PFSK-1 (cell line): Measurements from ENCODE around the gene NHSL2.

Experiments
- FOXP2 ChIP-seq: optimal IDR thresholded peaks from 2 replicates; pipeline ENCODE3; 2011; ENCODE audit warnings: borderline replicate concordance, control low read depth, inconsistent platforms; ENCODE audit not compliant: insufficient read depth; ENCODE audit errors: extremely low read length, extremely low read depth
- POLR2AphosphoS5 ChIP-seq: IDR thresholded peaks from 2 replicates; pipeline ENCODE4 v1.6.1; 2012; ENCODE audit warnings: low read depth, mild to moderate bottlenecking, control low read depth, low read length, moderate library complexity
- SIN3A ChIP-seq: IDR thresholded peaks from 2 replicates; pipeline ENCODE4 v1.6.1; 2012; ENCODE audit warnings: mild to moderate bottlenecking, low read length, moderate library complexity, borderline replicate concordance; ENCODE audit not compliant: insufficient read depth
- TAF1 ChIP-seq: IDR thresholded peaks from 2 replicates; pipeline ENCODE4 v1.6.1; 2012; ENCODE audit warnings: low read length, control low read depth, borderline replicate concordance; ENCODE audit not compliant: insufficient read depth
- TF ChIP-seq, protein P1 (sequence below), 2 experiments: IDR thresholded peaks; 2 replicates each; pipeline versions ENCODE4 v1.6.1 to v1.8.0; 2011 to 2012; ENCODE audit warnings: low read depth in 2 of 2, low read length in 2 of 2, control low read depth in 1 of 2, inconsistent platforms in 1 of 2, mild to moderate bottlenecking in 1 of 2, moderate library complexity in 1 of 2; ENCODE audit not compliant: insufficient read depth in 1 of 2

NHSL2 gene

DNA sequence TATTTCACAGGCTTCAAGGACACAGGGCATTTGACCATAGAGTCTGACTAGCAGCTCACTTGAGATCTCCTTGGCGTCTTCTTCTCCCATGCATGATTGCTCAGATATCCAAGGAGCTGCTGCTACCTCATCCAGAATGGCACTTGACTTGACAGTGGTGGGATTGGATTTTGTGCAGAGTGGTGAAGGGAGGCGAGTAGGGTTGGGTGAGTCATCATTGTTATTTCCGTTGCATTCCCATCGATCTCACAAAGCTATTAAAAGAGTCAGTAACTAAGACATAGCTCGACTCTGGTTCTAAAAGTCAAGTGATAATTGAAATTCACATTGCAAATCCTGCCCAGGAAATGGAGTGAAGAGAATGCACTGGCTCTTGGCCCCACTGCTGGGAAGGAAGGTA is 27.7 kb downstream of the NHSL2 start:
- no peak for TF ChIP-seq SIN3A
- no peak for TF ChIP-seq POLR2AphosphoS5
- TF ChIP-seq FOXP2 = no peak
- TF ChIP-seq, protein P1, sequence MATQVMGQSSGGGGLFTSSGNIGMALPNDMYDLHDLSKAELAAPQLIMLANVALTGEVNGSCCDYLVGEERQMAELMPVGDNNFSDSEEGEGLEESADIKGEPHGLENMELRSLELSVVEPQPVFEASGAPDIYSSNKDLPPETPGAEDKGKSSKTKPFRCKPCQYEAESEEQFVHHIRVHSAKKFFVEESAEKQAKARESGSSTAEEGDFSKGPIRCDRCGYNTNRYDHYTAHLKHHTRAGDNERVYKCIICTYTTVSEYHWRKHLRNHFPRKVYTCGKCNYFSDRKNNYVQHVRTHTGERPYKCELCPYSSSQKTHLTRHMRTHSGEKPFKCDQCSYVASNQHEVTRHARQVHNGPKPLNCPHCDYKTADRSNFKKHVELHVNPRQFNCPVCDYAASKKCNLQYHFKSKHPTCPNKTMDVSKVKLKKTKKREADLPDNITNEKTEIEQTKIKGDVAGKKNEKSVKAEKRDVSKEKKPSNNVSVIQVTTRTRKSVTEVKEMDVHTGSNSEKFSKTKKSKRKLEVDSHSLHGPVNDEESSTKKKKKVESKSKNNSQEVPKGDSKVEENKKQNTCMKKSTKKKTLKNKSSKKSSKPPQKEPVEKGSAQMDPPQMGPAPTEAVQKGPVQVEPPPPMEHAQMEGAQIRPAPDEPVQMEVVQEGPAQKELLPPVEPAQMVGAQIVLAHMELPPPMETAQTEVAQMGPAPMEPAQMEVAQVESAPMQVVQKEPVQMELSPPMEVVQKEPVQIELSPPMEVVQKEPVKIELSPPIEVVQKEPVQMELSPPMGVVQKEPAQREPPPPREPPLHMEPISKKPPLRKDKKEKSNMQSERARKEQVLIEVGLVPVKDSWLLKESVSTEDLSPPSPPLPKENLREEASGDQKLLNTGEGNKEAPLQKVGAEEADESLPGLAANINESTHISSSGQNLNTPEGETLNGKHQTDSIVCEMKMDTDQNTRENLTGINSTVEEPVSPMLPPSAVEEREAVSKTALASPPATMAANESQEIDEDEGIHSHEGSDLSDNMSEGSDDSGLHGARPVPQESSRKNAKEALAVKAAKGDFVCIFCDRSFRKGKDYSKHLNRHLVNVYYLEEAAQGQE (IDR thresholded peaks at IDR 0.05; ENCODE audit: insufficient read depth in 1 of 2, low read depth in 2 of 2, low read length in 2 of 2) = no peak
- no peak for TF ChIP-seq TAF1

DNA sequence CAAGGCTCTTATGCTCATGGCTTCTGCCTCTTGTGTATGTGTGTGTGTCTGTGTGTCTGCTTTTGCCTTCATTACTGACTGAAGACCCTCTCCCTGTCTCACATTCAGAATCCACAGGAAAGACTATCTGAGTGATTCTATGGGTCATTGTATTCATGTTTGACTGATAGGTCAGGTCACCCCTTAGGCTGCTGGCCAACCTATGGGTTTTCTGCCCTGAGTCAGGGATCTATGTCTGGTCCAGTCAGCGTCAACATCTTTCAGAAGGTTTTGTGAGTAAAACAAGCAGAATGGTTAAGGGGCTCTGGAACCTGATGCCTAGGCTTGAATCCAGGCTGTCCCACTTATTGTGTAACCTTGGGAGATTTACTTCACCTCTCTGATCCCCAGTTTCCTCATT is 30.5 kb downstream of the NHSL2 start:
- TF ChIP-seq TAF1 (no peak), SIN3A (no peak), FOXP2 (no peak), POLR2AphosphoS5 (no peak)
- TF ChIP-seq, protein P1 (IDR thresholded peaks at IDR 0.05; ENCODE audit: insufficient read depth in 1 of 2, low read depth in 2 of 2, low read length in 2 of 2) = no peak

DNA sequence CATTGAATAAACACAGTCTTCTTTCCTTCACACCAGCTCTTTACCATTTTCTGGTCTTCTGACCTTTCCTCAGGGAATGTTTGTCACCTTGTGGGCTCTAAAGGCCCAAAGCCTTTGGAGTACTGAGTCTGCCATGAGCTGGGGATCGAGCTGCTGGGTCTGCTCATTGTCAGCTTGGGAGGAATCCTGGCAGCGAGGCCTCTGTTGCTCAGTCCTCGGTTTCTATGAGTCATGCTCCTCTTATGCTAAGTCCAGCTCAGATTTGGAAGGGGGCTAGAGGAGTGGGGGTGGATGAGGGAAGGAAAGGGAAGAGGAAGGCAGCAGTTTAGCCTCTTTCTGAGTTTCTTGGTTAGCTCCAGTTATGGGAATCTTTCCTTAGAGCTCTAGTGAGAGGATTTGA is 31.1 kb downstream of the NHSL2 start:
- TF ChIP-seq TAF1 = no peak
- TF ChIP-seq POLR2AphosphoS5 = no peak
- TF ChIP-seq, protein P1 (IDR thresholded peaks at IDR 0.05; ENCODE audit: insufficient read depth in 1 of 2, low read depth in 2 of 2, low read length in 2 of 2) = no peak
- no peak for TF ChIP-seq SIN3A
- no peak for TF ChIP-seq FOXP2

DNA sequence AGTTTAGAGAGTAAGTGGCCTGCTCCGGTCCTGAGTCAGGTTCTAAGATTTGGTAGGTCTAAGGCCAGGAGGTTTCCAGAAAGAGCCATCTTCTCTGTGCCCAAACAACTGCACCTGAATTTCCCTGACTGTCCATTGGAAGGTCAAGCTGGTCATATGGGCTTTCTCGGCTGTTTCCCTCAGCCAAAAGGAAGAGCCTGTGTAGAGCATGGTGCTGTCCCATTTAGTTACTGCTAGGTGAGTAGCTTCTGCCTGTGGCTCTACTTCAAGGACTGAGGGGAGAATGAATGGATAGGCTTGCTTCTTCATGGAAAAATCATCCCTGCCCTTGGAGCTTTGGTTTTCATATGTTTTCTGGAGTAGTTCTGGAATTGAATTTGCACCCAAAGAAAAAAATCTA is 33.7 kb downstream of the NHSL2 start:
- TF ChIP-seq FOXP2 (no peak), TAF1 (no peak), SIN3A (no peak), POLR2AphosphoS5 (no peak)
- TF ChIP-seq, protein P1 (IDR thresholded peaks at IDR 0.05; ENCODE audit: insufficient read depth in 1 of 2, low read depth in 2 of 2, low read length in 2 of 2) = no peak

DNA sequence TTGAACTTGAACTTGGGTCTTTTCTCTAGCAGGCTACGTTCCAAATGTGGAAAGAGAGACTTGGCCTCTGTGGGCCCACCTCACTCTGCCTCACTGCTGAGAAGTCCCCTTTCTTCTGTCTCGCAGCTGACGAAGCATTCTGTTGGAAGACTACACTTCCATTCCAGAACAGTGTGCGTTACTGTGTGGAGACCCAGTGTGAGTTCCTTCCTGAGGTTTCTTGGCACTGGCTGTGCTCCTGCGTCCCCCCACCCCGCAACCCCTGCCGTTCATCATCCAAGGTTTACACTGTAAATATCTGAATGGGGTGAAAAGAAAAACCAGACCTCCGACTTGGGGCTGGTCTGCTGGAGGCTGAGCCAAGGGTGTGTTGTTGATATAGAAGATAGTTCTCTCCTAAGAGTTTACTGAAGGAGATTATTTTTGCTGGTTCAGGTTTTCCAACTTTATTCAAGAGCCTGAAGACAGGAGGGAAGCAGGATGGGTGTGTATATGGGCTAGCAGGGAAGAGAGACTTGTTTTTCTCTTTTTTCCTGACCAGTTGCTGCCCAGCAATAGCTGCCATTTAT is 34.7 kb downstream of the NHSL2 start:
- TF ChIP-seq FOXP2 (no peak), SIN3A (no peak), TAF1 (no peak)

DNA sequence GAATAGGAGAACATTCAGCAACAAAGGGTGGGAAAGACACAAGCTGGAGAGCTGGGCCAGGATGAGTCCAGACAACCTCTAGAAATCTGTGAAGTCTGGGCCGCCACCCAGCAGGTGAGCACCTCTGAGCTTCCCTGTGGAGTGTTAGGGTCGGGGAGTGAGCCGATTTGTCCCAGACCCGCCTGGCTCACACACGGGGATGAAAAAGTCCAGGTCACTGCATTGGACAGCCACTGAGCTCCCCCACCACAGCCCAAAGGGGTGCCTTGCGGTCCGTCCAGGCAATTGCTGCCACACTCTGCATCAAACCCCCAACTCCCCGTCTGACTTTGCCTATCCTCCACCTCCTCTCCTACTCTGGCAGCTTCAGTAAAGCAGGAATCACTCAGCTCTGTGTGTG is 38.7 kb downstream of the NHSL2 start:
- TF ChIP-seq, protein P1 (IDR thresholded peaks at IDR 0.05; ENCODE audit: insufficient read depth in 1 of 2, low read depth in 2 of 2, low read length in 2 of 2) = no peak
- TF ChIP-seq POLR2AphosphoS5 (no peak), TAF1 (no peak), FOXP2 (no peak), SIN3A (no peak)
